ENCODE results near the gene FREY1.
A peak's percentile ranks its signal among the peaks of the same experiment; 100 is the strongest.

Gene FREY1

GRCh38 chr11:45872651-45873356, 34.3 kb downstream of the FREY1 start:
- peak; percentile 94 for DNase-seq (ENCODE audit: low read depth, low spot score)

- no peak for DNase-seq (ENCODE audit: low read depth, low spot score)
Observed at GRCh38 chr11:45871638-45872037, 35.4 kb downstream of the FREY1 start.

- no peak for DNase-seq (ENCODE audit: low read depth, low spot score)
Observed at GRCh38 chr11:45870706-45871105, 36.4 kb downstream of the FREY1 start.

- no peak for DNase-seq (ENCODE audit: low read depth, low spot score)
Observed at GRCh38 chr11:45869551-45869950, 37.5 kb downstream of the FREY1 start.

- no peak for DNase-seq (ENCODE audit: low read depth, low spot score)
Observed at GRCh38 chr11:45864041-45864440, 43.0 kb downstream of the FREY1 start.

GRCh38 chr11:45860764-45861510, 46.1 kb downstream of the FREY1 start:
- no peak for DNase-seq (ENCODE audit: low read depth, low spot score)

GRCh38 chr11:45860348-45860747, 46.7 kb downstream of the FREY1 start:
- DNase-seq (ENCODE audit: low read depth, low spot score), result no peak

GRCh38 chr11:45859661-45860140, 47.4 kb downstream of the FREY1 start:
- peak; percentile 56 for DNase-seq (ENCODE audit: low read depth, low spot score)

GRCh38 chr11:45858751-45859398, 48.2 kb downstream of the FREY1 start:
- no peak for DNase-seq (ENCODE audit: low read depth, low spot score)

GRCh38 chr11:45857961-45858474, 49.1 kb downstream of the FREY1 start:
- peak; percentile 14 for DNase-seq (ENCODE audit: low read depth, low spot score)

Data from ELF-1 (cell line).